Subcutaneous abdominal adipose tissue (tissue), 5 donors: ENCODE data around the gene OR52I1.

Experiments
- H3K27ac ChIP-seq: one replicate; pipeline ENCODE4 v1.7.0; 2013; ENCODE audit warnings: low read depth, mild to moderate bottlenecking, inconsistent platforms, low read length, moderate library complexity
- H3K27me3 ChIP-seq, 5 donors: one replicate each; pipeline ENCODE4 v1.7.0; 2013; ENCODE audit warnings: low read length in 5 of 5, inconsistent platforms in 1 of 5; ENCODE audit not compliant: control insufficient read depth in 5 of 5, insufficient read depth in 4 of 5
- H3K36me3 ChIP-seq, 5 donors: one replicate each; pipeline ENCODE4 v1.7.0; 2013; ENCODE audit warnings: low read length in 5 of 5; ENCODE audit not compliant: control insufficient read depth in 5 of 5, insufficient read depth in 5 of 5
- H3K4me1 ChIP-seq, 5 donors: one replicate each; pipeline ENCODE4 v1.7.0; 2013; ENCODE audit warnings: low read length in 5 of 5, mild to moderate bottlenecking in 3 of 5, moderate library complexity in 1 of 5; ENCODE audit not compliant: control insufficient read depth in 5 of 5, insufficient read depth in 5 of 5
- H3K4me3 ChIP-seq, 5 donors: one replicate each; pipeline ENCODE4 v1.7.0; 2013; ENCODE audit warnings: low read length in 5 of 5, low read depth in 1 of 5
- H3K9ac ChIP-seq, 5 donors: one replicate each; pipeline ENCODE4 v1.7.0; 2013; ENCODE audit warnings: low read length in 5 of 5, mild to moderate bottlenecking in 4 of 5, moderate library complexity in 3 of 5
- H3K9me3 ChIP-seq, 5 donors: one replicate each; pipeline ENCODE4 v1.7.0; 2013; ENCODE audit warnings: low read length in 5 of 5; ENCODE audit not compliant: control insufficient read depth in 5 of 5
- donor health status: healthy.
- donor health status: healthy.
- donor health status: healthy.
- donor health status: healthy.
- donor health status: healthy.

Gene OR52I1

DNA sequence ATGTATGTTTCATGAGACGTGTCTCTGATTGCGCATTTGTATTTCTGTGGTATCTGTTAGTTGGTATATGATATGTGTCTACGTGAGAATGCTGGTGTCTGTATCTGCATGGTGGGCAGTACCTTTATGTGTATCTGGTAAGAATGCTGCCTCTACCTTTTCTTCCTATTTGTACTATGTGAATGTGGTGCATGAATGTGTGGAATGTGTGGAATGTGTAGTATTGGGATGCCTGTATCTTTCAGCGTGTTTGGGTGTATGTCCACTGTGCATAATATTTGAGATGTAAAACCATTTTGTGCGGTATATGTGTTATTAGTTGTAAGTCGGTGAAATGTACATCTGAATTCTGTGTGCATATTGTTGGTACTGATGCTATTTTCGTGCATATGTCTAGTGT lies 47.7 kb downstream of the OR52I1 start:
- peaks cover 0 to 51% (median 11%) of the 10 kb centered on the region in 5 donors for H3K4me1 ChIP-seq
- peaks cover 0 to 8% (median 4%) of the 10 kb centered on the region in 5 donors for H3K27me3 ChIP-seq
- H3K9ac ChIP-seq: no peak overlapping the region
- no peaks in the 10 kb centered on the region for H3K9me3 ChIP-seq
- H3K27ac ChIP-seq: no peak overlapping the region
- no peak overlapping the region for H3K4me3 ChIP-seq
- no peaks in the 10 kb centered on the region for H3K36me3 ChIP-seq

DNA sequence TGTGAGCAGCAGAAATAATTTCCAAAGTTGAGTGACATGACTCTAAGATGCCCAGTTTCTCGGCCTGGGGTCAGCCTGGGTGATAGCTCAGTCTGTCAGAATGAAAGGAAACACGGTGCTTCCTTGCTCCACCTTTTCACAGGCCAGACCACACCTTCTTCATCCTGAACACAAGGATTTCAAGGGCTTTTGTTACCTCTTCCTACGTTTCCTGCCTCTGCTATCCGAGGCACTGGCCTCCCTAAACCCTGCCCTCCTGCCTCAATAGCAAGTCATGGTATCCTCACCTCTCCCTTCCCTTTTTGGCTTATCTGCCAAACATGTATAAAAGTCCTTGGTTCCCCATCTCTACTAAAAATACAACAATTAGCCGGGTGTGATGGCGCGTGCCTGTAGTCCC lies 48.2 kb downstream of the OR52I1 start:
- H3K9me3 ChIP-seq: no peaks in the 10 kb centered on the region
- H3K9ac ChIP-seq: no peak overlapping the region
- no peak overlapping the region for H3K4me3 ChIP-seq
- peaks cover 0 to 50% (median 9%) of the 10 kb centered on the region in 5 donors for H3K4me1 ChIP-seq
- peaks cover 0 to 8% (median 4%) of the 10 kb centered on the region in 5 donors for H3K27me3 ChIP-seq
- no peaks in the 10 kb centered on the region for H3K36me3 ChIP-seq
- H3K27ac ChIP-seq: no peak overlapping the region

DNA sequence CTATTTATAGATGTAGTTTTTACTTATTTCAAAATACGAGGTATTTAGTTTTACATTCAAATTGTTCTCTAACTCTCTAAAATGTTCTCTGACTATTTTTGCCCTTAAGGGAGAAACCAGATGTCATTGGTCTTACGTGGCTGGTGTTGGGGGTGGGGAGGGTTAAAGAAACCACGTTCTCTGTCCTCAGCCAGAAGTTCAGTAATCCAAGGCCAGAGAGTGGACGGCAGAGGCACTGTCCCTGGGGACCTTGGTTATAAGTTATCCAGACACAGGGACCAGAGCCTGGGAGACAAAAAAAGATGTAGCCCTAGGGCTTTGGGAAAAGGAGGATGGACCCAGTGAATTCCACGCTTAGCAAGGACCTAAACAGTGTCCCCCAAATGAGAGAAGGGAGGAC lies 49.2 kb downstream of the OR52I1 start:
- H3K4me1 ChIP-seq: peaks cover 0 to 53% (median 12%) of the 10 kb centered on the region in 5 donors
- no peaks in the 10 kb centered on the region for H3K36me3 ChIP-seq
- peak overlapping the region in 3 of 5 donors; percentile 52 to 67 (median 65) for H3K4me3 ChIP-seq
- H3K9me3 ChIP-seq: no peaks in the 10 kb centered on the region
- H3K9ac ChIP-seq: peak overlapping the region in 1 of 5 donors; percentile 68
- peak overlapping the region; percentile 61 for H3K27ac ChIP-seq
- H3K27me3 ChIP-seq: peaks cover 0 to 8% (median 0%) of the 10 kb centered on the region in 5 donors

DNA sequence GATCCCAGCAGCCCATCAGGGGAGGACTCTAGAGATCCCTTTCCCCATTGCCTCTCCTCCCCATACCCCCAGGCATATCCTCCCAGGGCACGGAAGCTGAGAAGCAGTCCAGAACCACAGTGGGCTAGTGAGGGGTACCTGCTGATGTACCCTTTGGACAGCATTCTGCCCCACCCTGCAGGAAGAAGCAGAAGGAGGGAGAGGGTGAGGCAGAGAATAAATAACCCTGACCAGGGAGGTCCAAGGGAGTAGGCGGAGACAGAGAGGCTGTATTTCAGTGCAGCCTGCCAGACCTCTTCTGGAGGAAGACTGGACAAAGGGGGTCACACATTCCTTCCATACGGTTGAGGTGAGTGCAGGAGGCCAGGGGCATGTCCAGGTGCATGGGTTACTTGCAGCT lies 49.8 kb downstream of the OR52I1 start, which contains the start of gene OR51E1:
Gene OR51E1, plus strand, starts transcription at position 301 of the 400 bp plus-strand sequence. CDS start 8,545 bp downstream, outside the sequence.
- Histone ChIP-seq H3K4me1 (peaks cover 0 to 58% (median 13%) of the 10 kb centered on the region in 5 donors), H3K9ac (peak within 1 kb of the TSS in 2 of 5 donors; percentile 32 to 68), H3K27me3 (peaks cover 0 to 8% (median 0%) of the 10 kb centered on the region in 5 donors), H3K36me3 (no peaks in the 10 kb centered on the region), H3K4me3 (peak within 1 kb of the TSS in 4 of 5 donors; percentile 52 to 67 (median 62)), H3K9me3 (no peaks in the 10 kb centered on the region), H3K27ac (peak within 1 kb of the TSS; percentile 61)

DNA sequence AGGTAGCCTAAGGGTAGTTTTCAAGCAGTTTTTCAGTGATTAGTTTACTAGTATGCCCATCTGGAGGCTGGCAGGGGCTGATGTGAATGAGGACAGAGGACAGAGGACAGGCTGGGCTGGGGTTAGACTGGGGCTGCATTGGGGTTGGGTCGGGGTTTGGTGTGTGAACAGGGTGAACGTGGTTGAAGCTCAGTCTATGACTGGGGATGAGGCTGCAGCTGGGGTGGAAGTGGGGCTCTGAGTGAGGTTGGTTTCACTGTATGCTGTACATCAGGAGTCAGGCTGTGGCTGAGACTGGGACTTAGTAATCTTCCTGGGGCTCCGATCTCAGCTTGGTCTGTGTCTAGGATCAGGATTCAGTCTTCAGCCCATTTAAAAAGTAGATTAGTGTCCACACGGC lies 50.4 kb downstream of the OR52I1 start:
- peak overlapping the region in 4 of 5 donors; percentile 52 to 67 (median 62) for H3K4me3 ChIP-seq
- H3K4me1 ChIP-seq: peaks cover 0 to 61% (median 13%) of the 10 kb centered on the region in 5 donors
- peaks cover 0 to 8% (median 0%) of the 10 kb centered on the region in 5 donors for H3K27me3 ChIP-seq
- H3K27ac ChIP-seq: no peak overlapping the region
- H3K36me3 ChIP-seq: no peaks in the 10 kb centered on the region
- H3K9me3 ChIP-seq: no peaks in the 10 kb centered on the region
- peak overlapping the region in 2 of 5 donors; percentile 32 to 68 for H3K9ac ChIP-seq
